Ovary (tissue), 3 donors: ENCODE measurements around the gene STK39.

Experiments used
- CTCF ChIP-seq, 3 donors: fragments of 450-650 bp in 2 of 3; fragments of 200-600 bp in 1 of 3; IDR thresholded peaks; one replicate each; pipeline versions ENCODE4 v1.5.1 to v1.8.0; 2016 to 2022; ENCODE audit warnings: antibody characterized with exemption in 3 of 3, mild to moderate bottlenecking in 1 of 3
- POLR2A ChIP-seq: fragments of 450-650 bp; IDR thresholded peaks from one replicate; pipeline ENCODE4 v1.6.1; 2017; ENCODE audit warnings: antibody characterized with exemption, mild to moderate bottlenecking, moderate library complexity
- donor health status: DM: no; HTN: no; CAD: no.

GRCh38 chr2:168089200-168089599 lies 158.2 kb downstream of the STK39 start:
- TF ChIP-seq CTCF (IDR thresholded peaks at IDR 0.05): no peak
- TF ChIP-seq POLR2A: no peak
